Measurements from ENCODE around the gene SUSD1.

DNA sequence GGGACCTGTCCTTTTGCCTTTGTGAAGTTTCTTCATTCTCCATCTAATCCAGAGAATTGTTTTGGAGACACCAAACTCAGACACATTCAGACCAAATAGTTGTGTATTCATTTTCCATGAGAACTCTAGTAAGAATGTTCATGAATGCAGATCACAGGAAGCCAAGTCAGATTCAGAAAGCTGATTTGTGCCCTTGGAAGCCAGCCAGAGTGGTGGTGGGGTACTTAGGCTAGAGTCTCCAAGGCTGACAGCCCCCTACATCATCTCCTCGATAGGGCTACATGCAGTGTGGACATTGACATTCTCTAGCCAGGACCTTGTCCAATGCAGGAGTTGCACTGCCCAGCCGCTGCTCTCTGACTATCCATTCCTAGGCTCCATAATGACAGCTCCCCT is 140.9 kb downstream of the SUSD1 start:
- TF ChIP-seq, protein P1, sequence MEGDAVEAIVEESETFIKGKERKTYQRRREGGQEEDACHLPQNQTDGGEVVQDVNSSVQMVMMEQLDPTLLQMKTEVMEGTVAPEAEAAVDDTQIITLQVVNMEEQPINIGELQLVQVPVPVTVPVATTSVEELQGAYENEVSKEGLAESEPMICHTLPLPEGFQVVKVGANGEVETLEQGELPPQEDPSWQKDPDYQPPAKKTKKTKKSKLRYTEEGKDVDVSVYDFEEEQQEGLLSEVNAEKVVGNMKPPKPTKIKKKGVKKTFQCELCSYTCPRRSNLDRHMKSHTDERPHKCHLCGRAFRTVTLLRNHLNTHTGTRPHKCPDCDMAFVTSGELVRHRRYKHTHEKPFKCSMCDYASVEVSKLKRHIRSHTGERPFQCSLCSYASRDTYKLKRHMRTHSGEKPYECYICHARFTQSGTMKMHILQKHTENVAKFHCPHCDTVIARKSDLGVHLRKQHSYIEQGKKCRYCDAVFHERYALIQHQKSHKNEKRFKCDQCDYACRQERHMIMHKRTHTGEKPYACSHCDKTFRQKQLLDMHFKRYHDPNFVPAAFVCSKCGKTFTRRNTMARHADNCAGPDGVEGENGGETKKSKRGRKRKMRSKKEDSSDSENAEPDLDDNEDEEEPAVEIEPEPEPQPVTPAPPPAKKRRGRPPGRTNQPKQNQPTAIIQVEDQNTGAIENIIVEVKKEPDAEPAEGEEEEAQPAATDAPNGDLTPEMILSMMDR (optimal IDR thresholded peaks at IDR 0.05 in 1 of 3, IDR thresholded peaks at IDR 0.05 in 1 of 3, conservative IDR thresholded peaks at IDR 0.05 in 1 of 3; ENCODE audit: extremely low read depth in 1 of 3, insufficient read depth in 2 of 3, low read length in 3 of 3) = no peak
- TF ChIP-seq EZH2 (IDR thresholded peaks at IDR 0.05; ENCODE audit: low read length) = no peak

All from keratinocyte (primary cell).